Kidney epithelial cell (primary cell): ENCODE results near the gene EGF. TPM values are rescaled to one million over a fixed set of nuclear protein-coding genes. Genes with fewer than 3 reads are reported as not detected.
A peak's percentile ranks its signal among the peaks of the same experiment; 100 is the strongest.

Experiments used
- DNase-seq: peaks from one replicate; pipeline ENCODE4 v3.0.0-alpha.2; 2010; ENCODE audit warnings: low read depth
- H3K27me3 ChIP-seq: 2 replicates; pipeline ENCODE4 v1.6.0; 2011; ENCODE audit warnings: low read length; ENCODE audit not compliant: control insufficient read depth, insufficient read depth
- H3K36me3 ChIP-seq: 2 replicates; pipeline ENCODE4 v1.5.1; 2011; ENCODE audit warnings: low read length; ENCODE audit not compliant: control insufficient read depth, insufficient read depth
- H3K4me3 ChIP-seq: 2 replicates; pipeline ENCODE4 v1.5.1; 2011; ENCODE audit warnings: low read depth, mild to moderate bottlenecking, control low read depth, low read length
- total RNA-seq: library from RNA; depleted of rRNA; stranded (reverse); fragments of >200 nt; gene quantifications from 2 replicates; pipeline ENCODE4 v1.2.3, GENCODE V29; 2015
- TF ChIP-seq, protein P1 (sequence below): IDR thresholded peaks from 2 replicates; pipeline ENCODE4 v1.5.1; 2011; ENCODE audit warnings: mild to moderate bottlenecking, moderate library complexity, low read length, control low read depth, inconsistent platforms; ENCODE audit not compliant: insufficient read depth, poor library complexity, severe bottlenecking

The EGF gene
- total RNA-seq, 1 donor from 2014 or later = 0.21 TPM

DNA sequence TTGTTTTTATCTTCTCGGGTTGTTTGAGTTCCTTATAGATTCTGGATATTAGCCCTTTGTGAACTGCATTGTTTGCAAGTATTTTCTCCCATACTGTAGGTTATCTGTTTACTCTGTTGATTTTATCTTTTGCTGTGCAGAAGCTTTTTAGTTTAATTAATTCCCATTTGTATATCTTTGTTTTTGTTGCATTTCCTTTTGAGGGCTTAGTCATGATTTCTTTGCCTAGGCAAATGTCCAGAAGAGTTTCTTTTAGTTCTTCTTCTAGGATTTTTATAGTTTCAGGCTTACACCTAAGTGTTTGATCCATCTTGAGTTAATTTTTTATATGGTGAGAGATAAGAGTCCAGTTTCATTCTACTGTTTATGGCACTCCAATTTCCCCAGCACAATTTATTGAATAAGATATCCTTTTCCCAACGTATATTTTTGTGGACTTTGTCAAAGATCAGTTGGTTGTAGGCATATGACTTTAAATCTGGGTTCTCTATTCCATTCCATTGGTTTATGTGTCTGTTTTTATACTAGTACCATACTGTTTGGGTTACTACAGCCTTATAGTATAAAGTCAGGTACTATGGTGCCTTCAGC is 54.3 kb downstream of the EGF start:
- Histone ChIP-seq H3K27me3 (no peaks in the 10 kb centered on the region), H3K36me3 (no peaks in the 10 kb centered on the region), H3K4me3 (no peak overlapping the region)
- TF ChIP-seq, protein P1, sequence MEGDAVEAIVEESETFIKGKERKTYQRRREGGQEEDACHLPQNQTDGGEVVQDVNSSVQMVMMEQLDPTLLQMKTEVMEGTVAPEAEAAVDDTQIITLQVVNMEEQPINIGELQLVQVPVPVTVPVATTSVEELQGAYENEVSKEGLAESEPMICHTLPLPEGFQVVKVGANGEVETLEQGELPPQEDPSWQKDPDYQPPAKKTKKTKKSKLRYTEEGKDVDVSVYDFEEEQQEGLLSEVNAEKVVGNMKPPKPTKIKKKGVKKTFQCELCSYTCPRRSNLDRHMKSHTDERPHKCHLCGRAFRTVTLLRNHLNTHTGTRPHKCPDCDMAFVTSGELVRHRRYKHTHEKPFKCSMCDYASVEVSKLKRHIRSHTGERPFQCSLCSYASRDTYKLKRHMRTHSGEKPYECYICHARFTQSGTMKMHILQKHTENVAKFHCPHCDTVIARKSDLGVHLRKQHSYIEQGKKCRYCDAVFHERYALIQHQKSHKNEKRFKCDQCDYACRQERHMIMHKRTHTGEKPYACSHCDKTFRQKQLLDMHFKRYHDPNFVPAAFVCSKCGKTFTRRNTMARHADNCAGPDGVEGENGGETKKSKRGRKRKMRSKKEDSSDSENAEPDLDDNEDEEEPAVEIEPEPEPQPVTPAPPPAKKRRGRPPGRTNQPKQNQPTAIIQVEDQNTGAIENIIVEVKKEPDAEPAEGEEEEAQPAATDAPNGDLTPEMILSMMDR = no peak
- DNase-seq = no peak

DNA sequence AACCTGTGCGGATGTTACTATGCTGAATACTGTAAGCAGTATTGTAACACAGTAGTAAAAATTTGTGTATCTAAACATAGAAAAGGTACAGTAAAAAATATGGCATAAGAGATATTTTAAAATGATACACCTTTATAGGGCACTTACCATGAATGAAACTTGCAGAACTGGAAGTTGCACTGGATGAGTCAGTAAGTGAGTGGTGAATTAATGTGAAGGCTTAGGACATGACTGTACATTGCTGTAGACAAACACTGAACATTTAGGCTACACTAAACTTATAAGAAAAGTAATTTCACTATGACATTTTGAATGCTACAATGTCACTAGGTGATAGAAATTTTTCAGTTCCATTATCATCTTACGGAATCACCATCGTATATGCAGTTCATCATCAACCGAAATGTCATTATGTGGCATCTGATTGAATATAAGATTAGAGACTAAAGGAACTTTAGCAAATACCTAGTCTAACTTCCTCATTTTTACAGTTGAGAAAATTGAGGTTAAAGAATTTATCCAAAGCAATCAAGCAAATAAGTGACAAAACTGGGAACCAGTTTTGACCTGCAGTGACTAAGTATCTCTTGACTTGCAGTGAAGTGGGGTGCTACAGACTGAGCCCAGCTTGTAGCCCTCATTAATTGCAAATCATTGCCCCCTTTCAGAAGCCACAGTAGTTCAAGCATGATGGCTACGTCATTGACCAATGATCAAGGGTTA is 55.3 kb downstream of the EGF start:
- no peak overlapping the region for H3K4me3 ChIP-seq
- TF ChIP-seq, protein P1 = no peak

DNA sequence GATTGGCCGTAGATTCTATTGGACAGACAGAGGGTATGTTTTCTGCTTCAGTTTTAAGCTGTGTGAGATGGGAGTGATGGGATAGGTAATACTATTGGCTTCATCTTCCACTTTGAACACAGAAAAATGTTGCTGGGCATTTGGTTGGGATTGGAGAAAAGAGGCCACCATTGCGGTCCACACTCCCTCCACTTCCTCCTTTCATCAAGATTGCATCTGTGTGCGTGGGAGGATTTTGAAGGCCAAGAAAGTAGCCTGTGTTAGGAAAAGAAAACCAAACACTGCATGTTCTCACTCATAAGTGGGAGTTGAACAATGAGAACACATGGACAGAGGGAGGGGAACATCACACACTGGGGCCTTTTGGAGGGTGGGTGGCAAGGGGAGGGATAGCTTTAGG is 56.4 kb downstream of the EGF start:
- Histone ChIP-seq H3K27me3 (no peaks in the 10 kb centered on the region), H3K36me3 (no peaks in the 10 kb centered on the region), H3K4me3 (no peak overlapping the region)
- TF ChIP-seq, protein P1 = no peak
- no peak for DNase-seq

More for the DNA sequence above, 55.3 kb downstream of the EGF start:
- peak; percentile 67 for DNase-seq
- H3K27me3 ChIP-seq = no peaks in the 10 kb centered on the region
- H3K36me3 ChIP-seq = no peaks in the 10 kb centered on the region

DNA sequence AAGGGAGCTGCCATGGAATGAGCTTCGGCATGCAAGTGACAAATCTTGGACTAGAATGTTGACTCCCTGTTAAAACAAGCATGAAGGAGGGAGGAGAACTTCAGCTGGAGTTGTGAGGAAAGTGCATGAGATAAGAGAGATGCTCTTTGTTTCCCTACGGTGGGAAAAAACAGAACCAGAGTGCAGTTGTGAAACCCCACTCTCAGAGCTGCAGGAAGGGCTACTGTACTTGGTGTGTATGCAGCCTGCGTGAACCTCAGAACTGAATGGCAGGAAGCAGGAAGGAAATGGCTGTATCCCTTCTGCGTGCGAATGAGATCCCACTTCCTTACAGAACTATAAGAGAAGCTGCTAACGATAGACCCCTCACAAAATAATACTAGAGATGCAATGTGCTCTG is 57.2 kb downstream of the EGF start:
- no peaks in the 10 kb centered on the region for H3K27me3 ChIP-seq
- TF ChIP-seq, protein P1 = no peak
- no peak for DNase-seq
- H3K4me3 ChIP-seq = no peak overlapping the region
- H3K36me3 ChIP-seq = no peaks in the 10 kb centered on the region

DNA sequence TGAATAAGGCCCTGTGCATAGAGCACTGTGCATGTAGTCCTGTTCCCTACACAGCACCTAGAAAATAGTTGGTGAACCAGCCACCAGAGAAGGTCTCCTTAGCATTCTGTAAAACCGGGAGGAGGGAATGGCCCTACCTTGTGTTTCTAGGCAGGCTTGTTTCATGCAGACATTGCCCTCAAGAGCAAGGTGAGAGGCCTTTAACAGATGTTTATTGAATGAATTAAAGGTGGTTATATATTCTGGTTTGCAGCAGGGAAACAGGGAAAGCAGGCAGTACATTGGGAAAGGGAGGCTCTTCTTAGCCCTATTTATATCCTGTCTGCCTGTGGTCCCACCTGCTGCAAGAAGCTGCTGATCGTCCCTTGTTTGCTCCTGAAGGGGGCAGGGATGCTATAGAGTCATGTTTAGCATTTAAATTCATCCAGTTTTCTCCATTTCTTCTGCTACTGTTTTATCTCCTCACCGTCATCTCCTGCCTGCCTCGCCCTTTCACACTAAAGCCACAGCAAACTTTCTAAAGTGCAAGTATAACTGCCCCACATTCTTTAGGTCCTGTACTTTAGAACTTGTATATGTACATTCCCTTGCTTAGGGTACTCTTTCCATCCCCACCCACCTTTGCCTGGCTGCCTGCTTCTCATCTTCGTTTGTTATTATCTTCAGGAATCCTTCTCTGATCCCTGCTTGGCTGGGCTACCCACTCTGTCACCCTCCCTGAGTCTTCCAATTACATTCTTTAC is 60.3 kb downstream of the EGF start:
- H3K4me3 ChIP-seq = no peak overlapping the region
- no peak for DNase-seq
- TF ChIP-seq, protein P1 = no peak
- H3K27me3 ChIP-seq = no peaks in the 10 kb centered on the region
- H3K36me3 ChIP-seq = no peaks in the 10 kb centered on the region

DNA sequence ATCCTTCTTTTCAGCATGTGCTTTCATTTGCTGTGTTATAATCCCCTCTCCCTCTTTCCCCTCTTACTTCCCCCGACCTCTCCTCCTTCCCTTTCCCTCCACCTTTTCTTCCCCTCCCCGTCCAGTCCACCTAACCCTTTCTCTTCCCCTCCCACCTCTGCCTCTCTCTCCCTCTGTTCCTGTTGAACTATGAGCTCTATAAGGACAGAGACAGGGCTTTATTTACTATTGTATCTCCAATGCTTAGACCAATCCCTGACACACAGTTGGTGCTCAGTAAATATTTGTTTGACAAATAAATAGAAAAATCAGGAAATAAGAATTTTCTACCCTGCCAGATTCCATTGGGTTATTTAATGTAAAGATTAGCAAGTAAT is 60.8 kb downstream of the EGF start:
- no peak for DNase-seq
- Histone ChIP-seq H3K27me3 (no peaks in the 10 kb centered on the region), H3K4me3 (no peak overlapping the region), H3K36me3 (no peaks in the 10 kb centered on the region)
- TF ChIP-seq, protein P1 = no peak
